HG03095 (cell line): Measurements from ENCODE around the gene ULK1.

Source experiments
- ATAC-seq: cut with Tn5 transposase; IDR thresholded peaks from one replicate; pipeline ENCODE4 v1.9.1; 2021; ENCODE audit warnings: moderate library complexity; ENCODE audit not compliant: unreplicated experiment

The ULK1 gene

GRCh38 chr12:131894313-131894860, at the start of gene ULK1:
Gene ULK1, plus strand, starts transcription at chr12:131894622. Its CDS starts 380 bp downstream, at chr12:131895002.
- ATAC-seq, result peak; percentile 71

- ATAC-seq, result no peak
Measured at GRCh38 chr12:131844656-131845055, 49.8 kb upstream of the ULK1 start.

- ATAC-seq, result no peak
Measured at GRCh38 chr12:131845121-131845520, 49.3 kb upstream of the ULK1 start.

- ATAC-seq, result no peak
Measured at GRCh38 chr12:131847456-131847855, 47.0 kb upstream of the ULK1 start.

GRCh38 chr12:131848753-131849152, 45.7 kb upstream of the ULK1 start:
- ATAC-seq, result no peak

GRCh38 chr12:131849700-131850553, 44.5 kb upstream of the ULK1 start:
- no peak for ATAC-seq

- ATAC-seq, result no peak
Measured at GRCh38 chr12:131850856-131851559, 43.4 kb upstream of the ULK1 start.

GRCh38 chr12:131851741-131852550, 42.5 kb upstream of the ULK1 start:
- ATAC-seq, result no peak

- peak; percentile 54 for ATAC-seq
Measured at GRCh38 chr12:131852551-131853299, 41.7 kb upstream of the ULK1 start.

GRCh38 chr12:131853832-131854797, 40.3 kb upstream of the ULK1 start:
- ATAC-seq, result no peak

- no peak for ATAC-seq
Measured at GRCh38 chr12:131854861-131855476, 39.5 kb upstream of the ULK1 start.

- ATAC-seq, result no peak
Measured at GRCh38 chr12:131855521-131856142, 38.8 kb upstream of the ULK1 start.

- no peak for ATAC-seq
Measured at GRCh38 chr12:131856366-131857097, 37.9 kb upstream of the ULK1 start.

GRCh38 chr12:131857908-131858850, 36.2 kb upstream of the ULK1 start:
- ATAC-seq, result no peak

GRCh38 chr12:131860472-131861260, 33.8 kb upstream of the ULK1 start:
- ATAC-seq, result no peak
